Measurements from ENCODE around the gene PRAMEF20. TPM values are rescaled to one million over a fixed set of nuclear protein-coding genes. Genes with fewer than 3 reads are reported as not detected.
"Not testable (repeated sequence)": the region's sequence is repeated elsewhere in the genome, so short reads cannot be mapped to it uniquely, and the experiment has no call there.

Gene PRAMEF20
- total RNA-seq, 1 experiment from 2014 or later: not detected

GRCh38 chr1:13380380-13380779 lies 29.9 kb upstream of the PRAMEF20 start:
- H3K9me3 ChIP-seq (ENCODE audit: low read length); POLR2A ChIA-PET (ENCODE audit: unreplicated experiment); H3K4me2 ChIP-seq (ENCODE audit: low read length); H3K79me2 ChIP-seq (ENCODE audit: low read length); H3K9ac ChIP-seq (ENCODE audit: low read length); ATAC-seq; H2AFZ ChIP-seq (ENCODE audit: low read length); intact Hi-C loops (cut with micrococcal nuclease); BruUV-seq (replicated peaks); H3K27me3 ChIP-seq (ENCODE audit: low read length); DNase-seq; H3K4me1 ChIP-seq (ENCODE audit: insufficient read depth, low read length); H3F3A ChIP-seq (ENCODE audit: low read length, unreplicated experiment); H3K27ac ChIP-seq (ENCODE audit: low read length); H3K36me3 ChIP-seq (ENCODE audit: low read depth, low read length); H3K9me2 ChIP-seq (replicated peaks; ENCODE audit: low read length); H3K4me3 ChIP-seq (ENCODE audit: low read length); H4K20me1 ChIP-seq (ENCODE audit: low read length); CTCF ChIA-PET: not testable (repeated sequence)

- POLR2A ChIA-PET (ENCODE audit: unreplicated experiment); H3K4me2 ChIP-seq (ENCODE audit: low read length); H2AFZ ChIP-seq (ENCODE audit: low read length); H3K27me3 ChIP-seq (ENCODE audit: low read length); H3K9ac ChIP-seq (ENCODE audit: low read length); H3K36me3 ChIP-seq (ENCODE audit: low read depth, low read length); H3K4me1 ChIP-seq (ENCODE audit: insufficient read depth, low read length); H3K9me2 ChIP-seq (replicated peaks; ENCODE audit: low read length); DNase-seq; ATAC-seq; H3K27ac ChIP-seq (ENCODE audit: low read length); H3F3A ChIP-seq (ENCODE audit: low read length, unreplicated experiment); intact Hi-C loops (cut with micrococcal nuclease); BruUV-seq (replicated peaks); CTCF ChIA-PET; H3K79me2 ChIP-seq (ENCODE audit: low read length); H4K20me1 ChIP-seq (ENCODE audit: low read length); H3K4me3 ChIP-seq (ENCODE audit: low read length); H3K9me3 ChIP-seq (ENCODE audit: low read length): not testable (repeated sequence)
Observed at GRCh38 chr1:13389332-13389731, 20.9 kb upstream of the PRAMEF20 start, which contains the start of gene PRAMEF17. TSS of gene PRAMEF17 (plus strand) at chr1:13389632. CDS start at chr1:13389658, 26 bp downstream.

GRCh38 chr1:13393004-13393403 lies 17.2 kb upstream of the PRAMEF20 start:
- H3K9me3 ChIP-seq (ENCODE audit: low read length); POLR2A ChIA-PET (ENCODE audit: unreplicated experiment); H4K20me1 ChIP-seq (ENCODE audit: low read length); H3K9me2 ChIP-seq (replicated peaks; ENCODE audit: low read length); H3K36me3 ChIP-seq (ENCODE audit: low read depth, low read length); DNase-seq; CTCF ChIA-PET; H3F3A ChIP-seq (ENCODE audit: low read length, unreplicated experiment); BruUV-seq (replicated peaks); ATAC-seq; H2AFZ ChIP-seq (ENCODE audit: low read length); H3K79me2 ChIP-seq (ENCODE audit: low read length); H3K4me3 ChIP-seq (ENCODE audit: low read length); H3K4me2 ChIP-seq (ENCODE audit: low read length); H3K9ac ChIP-seq (ENCODE audit: low read length); H3K27me3 ChIP-seq (ENCODE audit: low read length); intact Hi-C loops (cut with micrococcal nuclease); H3K27ac ChIP-seq (ENCODE audit: low read length); H3K4me1 ChIP-seq (ENCODE audit: insufficient read depth, low read length): not testable (repeated sequence)

GRCh38 chr1:13394761-13395160 lies 15.5 kb upstream of the PRAMEF20 start:
- H3K4me1 ChIP-seq (ENCODE audit: insufficient read depth, low read length); ATAC-seq; H3K4me3 ChIP-seq (ENCODE audit: low read length); H3K36me3 ChIP-seq (ENCODE audit: low read depth, low read length); H3K4me2 ChIP-seq (ENCODE audit: low read length); intact Hi-C loops (cut with micrococcal nuclease); DNase-seq; H3K9me3 ChIP-seq (ENCODE audit: low read length); H4K20me1 ChIP-seq (ENCODE audit: low read length); H3K9ac ChIP-seq (ENCODE audit: low read length); H3K27ac ChIP-seq (ENCODE audit: low read length); POLR2A ChIA-PET (ENCODE audit: unreplicated experiment); CTCF ChIA-PET; H3K9me2 ChIP-seq (replicated peaks; ENCODE audit: low read length); BruUV-seq (replicated peaks); H3F3A ChIP-seq (ENCODE audit: low read length, unreplicated experiment); H3K79me2 ChIP-seq (ENCODE audit: low read length); H2AFZ ChIP-seq (ENCODE audit: low read length): not testable (repeated sequence)
- peaks cover 12% of the 10 kb centered on the region; the same call in 1 of the 2 replicates for H3K27me3 ChIP-seq (ENCODE audit: low read length)

GRCh38 chr1:13395311-13395710 lies 14.9 kb upstream of the PRAMEF20 start:
- H3K4me3 ChIP-seq (ENCODE audit: low read length); intact Hi-C loops (cut with micrococcal nuclease); H3K27ac ChIP-seq (ENCODE audit: low read length); H2AFZ ChIP-seq (ENCODE audit: low read length); H3F3A ChIP-seq (ENCODE audit: low read length, unreplicated experiment); H3K4me2 ChIP-seq (ENCODE audit: low read length); H3K9ac ChIP-seq (ENCODE audit: low read length); DNase-seq; H4K20me1 ChIP-seq (ENCODE audit: low read length); H3K79me2 ChIP-seq (ENCODE audit: low read length); H3K9me2 ChIP-seq (replicated peaks; ENCODE audit: low read length); H3K4me1 ChIP-seq (ENCODE audit: insufficient read depth, low read length); BruUV-seq (replicated peaks); CTCF ChIA-PET; POLR2A ChIA-PET (ENCODE audit: unreplicated experiment); H3K9me3 ChIP-seq (ENCODE audit: low read length); ATAC-seq; H3K36me3 ChIP-seq (ENCODE audit: low read depth, low read length): not testable (repeated sequence)
- H3K27me3 ChIP-seq (ENCODE audit: low read length): peaks cover 13% of the 10 kb centered on the region; the same call in 1 of the 2 replicates

Measured in PC-3 (cell line).